Endothelial cell (in vitro differentiated cells): ENCODE measurements around the gene DPAGT1. TPM values are rescaled to one million over a fixed set of nuclear protein-coding genes. Genes with fewer than 3 reads are reported as not detected.

Experiments used
- DNase-seq: peaks from one replicate; pipeline ENCODE4 v3.0.0; 2021; ENCODE audit warnings: low spot score
- H3K27ac Mint-ChIP-seq: one replicate; pipeline ENCODE4 v1.8.0; 2021; ENCODE audit warnings: mixed read lengths, inconsistent platforms; ENCODE audit not compliant: unreplicated experiment
- H3K27me3 Mint-ChIP-seq: one replicate; pipeline ENCODE4 v1.8.0; 2021; ENCODE audit warnings: mild to moderate bottlenecking, moderate library complexity, mixed read lengths, inconsistent platforms; ENCODE audit not compliant: unreplicated experiment
- H3K36me3 Mint-ChIP-seq: one replicate; pipeline ENCODE4 v1.8.0; 2021; ENCODE audit warnings: mild to moderate bottlenecking, low read depth, mixed read lengths, inconsistent platforms; ENCODE audit not compliant: unreplicated experiment
- H3K4me1 Mint-ChIP-seq: one replicate; pipeline ENCODE4 v1.8.0; 2021; ENCODE audit warnings: mild to moderate bottlenecking, mixed read lengths, inconsistent platforms; ENCODE audit not compliant: unreplicated experiment
- H3K4me3 Mint-ChIP-seq: one replicate; pipeline ENCODE4 v1.8.0; 2021; ENCODE audit warnings: mild to moderate bottlenecking, mixed read lengths, inconsistent platforms; ENCODE audit not compliant: unreplicated experiment
- H3K9me3 Mint-ChIP-seq: one replicate; pipeline ENCODE4 v1.8.0; 2021; ENCODE audit warnings: mixed read lengths, inconsistent platforms; ENCODE audit not compliant: unreplicated experiment
- CTCF ChIP-seq: fragments of 200-600 bp; sonication (generic); IDR thresholded peaks from one replicate; pipeline ENCODE4 v1.5.0; 2021; ENCODE audit warnings: antibody characterized with exemption; ENCODE audit not compliant: unreplicated experiment
- total RNA-seq: library from RNA; stranded (reverse); fragmentation: NEBNext Ultra II Directional; extraction: Animal tissue kit (Norgen Biotek cat#: 25700); gene quantifications from one replicate; pipeline ENCODE4 v1.2.1, GENCODE V29; 2021; ENCODE audit not compliant: unreplicated experiment

The DPAGT1 gene
- total RNA-seq, 1 donor from 2014 or later: 53.2 TPM

DNA sequence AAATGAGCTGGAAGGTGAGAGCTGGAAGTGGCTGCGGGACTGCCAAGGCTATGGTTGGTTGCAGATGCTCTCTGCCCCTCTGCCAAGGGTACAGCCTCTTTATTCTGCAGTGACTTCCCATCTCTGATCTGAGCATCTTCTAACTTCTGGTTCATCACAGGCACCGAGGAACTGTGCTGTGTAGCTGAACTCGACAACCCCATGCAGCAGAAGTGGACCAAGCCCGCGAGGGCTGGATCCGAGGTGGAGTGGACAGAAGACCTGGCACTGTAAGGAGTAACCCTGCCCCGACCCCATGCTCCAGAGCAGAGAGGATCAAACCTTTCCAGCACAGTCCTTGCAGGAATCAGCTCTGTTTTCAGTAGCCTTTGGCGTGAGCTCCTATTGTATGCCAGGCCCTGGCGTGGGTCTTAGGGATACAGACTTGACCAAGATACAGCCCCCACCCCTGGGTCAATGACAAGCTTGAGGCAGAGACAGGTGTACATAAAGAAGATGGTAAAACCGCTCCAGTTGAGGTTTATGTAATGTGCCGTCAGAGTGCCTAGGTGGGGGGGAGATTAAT lies 9.8 kb upstream of the DPAGT1 start:
- Mint-ChIP-seq H3K4me1 (peaks cover 48% of the 10 kb centered on the region), H3K4me3 (peak overlapping the region; percentile 34), H3K9me3 (no peaks in the 10 kb centered on the region), H3K27ac (no peak overlapping the region), H3K27me3 (peaks cover 17% of the 10 kb centered on the region), H3K36me3 (peaks cover 25% of the 10 kb centered on the region)
- DNase-seq: no peak
- TF ChIP-seq CTCF: no peak

- Mint-ChIP-seq H3K36me3 (peaks cover 25% of the 10 kb centered on the region), H3K27me3 (peaks cover 17% of the 10 kb centered on the region), H3K9me3 (no peaks in the 10 kb centered on the region), H3K4me3 (peak overlapping the region; percentile 49), H3K27ac (peak overlapping the region; percentile 2), H3K4me1 (peaks cover 45% of the 10 kb centered on the region)
- TF ChIP-seq CTCF: no peak
- DNase-seq: no peak
These were observed 8.8 kb upstream of the DPAGT1 start for GRCh38 chr11:119110439-119110838.

- peak overlapping the region; percentile 53 for H3K4me3 Mint-ChIP-seq
These were observed 8.2 kb upstream of the DPAGT1 start for GRCh38 chr11:119109843-119110242.

GRCh38 chr11:119108857-119109221 lies 7.2 kb upstream of the DPAGT1 start:
- DNase-seq: no peak
- H3K9me3 Mint-ChIP-seq: no peaks in the 10 kb centered on the region
- H3K36me3 Mint-ChIP-seq: peaks cover 25% of the 10 kb centered on the region
- H3K27ac Mint-ChIP-seq: peak overlapping the region; percentile 57
- no peak for TF ChIP-seq CTCF
- peaks cover 44% of the 10 kb centered on the region for H3K4me1 Mint-ChIP-seq
- H3K27me3 Mint-ChIP-seq: peaks cover 18% of the 10 kb centered on the region
- peak overlapping the region; percentile 89 for H3K4me3 Mint-ChIP-seq

More at GRCh38 chr11:119109843-119110242, 8.2 kb upstream of the DPAGT1 start:
- H3K27me3 Mint-ChIP-seq: peaks cover 20% of the 10 kb centered on the region
- H3K27ac Mint-ChIP-seq: peak overlapping the region; percentile 2
- TF ChIP-seq CTCF: no peak
- H3K36me3 Mint-ChIP-seq: peaks cover 25% of the 10 kb centered on the region
- no peak for DNase-seq
- peaks cover 44% of the 10 kb centered on the region for H3K4me1 Mint-ChIP-seq
- H3K9me3 Mint-ChIP-seq: no peaks in the 10 kb centered on the region

DNA sequence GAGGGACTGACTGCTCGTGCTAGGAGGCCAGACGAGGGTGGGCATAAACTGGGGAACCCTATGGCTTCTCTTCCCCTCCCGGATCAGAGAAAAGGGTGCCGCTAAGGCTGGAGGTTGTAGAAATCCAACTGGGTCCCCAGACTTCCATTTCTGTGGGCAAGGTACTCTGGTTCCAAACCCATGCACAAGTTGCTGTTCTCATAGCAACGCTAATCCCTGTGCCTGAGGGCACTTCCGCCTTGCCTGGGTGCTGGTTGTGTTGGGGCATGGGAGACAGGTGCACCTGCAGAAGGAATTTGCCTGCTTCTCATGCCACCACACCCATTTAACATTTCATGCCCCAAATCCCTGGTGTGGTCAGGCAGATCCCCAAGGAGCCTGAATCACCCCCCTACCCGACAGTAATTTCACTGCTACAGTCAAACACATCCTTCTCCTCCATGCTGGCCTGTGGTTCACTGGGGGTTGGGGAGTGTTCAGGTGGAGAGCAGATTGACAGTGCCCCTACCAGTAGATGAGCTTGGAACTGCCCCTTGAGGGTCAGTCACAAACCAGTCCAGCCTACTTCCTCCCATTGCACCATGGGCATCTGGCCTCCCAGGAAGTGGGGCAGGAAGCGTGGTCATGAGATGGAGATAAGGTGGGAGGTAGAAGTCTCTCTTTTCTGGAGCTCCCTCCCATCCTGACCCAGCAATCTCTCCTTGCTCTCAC lies 6.6 kb upstream of the DPAGT1 start:
- Mint-ChIP-seq H3K36me3 (peaks cover 23% of the 10 kb centered on the region), H3K27me3 (peaks cover 18% of the 10 kb centered on the region), H3K4me3 (peak overlapping the region; percentile 89), H3K4me1 (peaks cover 46% of the 10 kb centered on the region), H3K27ac (peak overlapping the region; percentile 57), H3K9me3 (no peaks in the 10 kb centered on the region)
- DNase-seq: no peak
- no peak for TF ChIP-seq CTCF
